Duodenal mucosa (tissue), 2 donors: ENCODE measurements around the gene ADSL.

Source experiments
- H3K27ac ChIP-seq: one replicate; pipeline ENCODE4 v1.7.0; 2013; ENCODE audit warnings: low read depth, low read length
- H3K27me3 ChIP-seq, 2 donors: one replicate each; pipeline ENCODE4 v1.7.0; 2013; ENCODE audit warnings: low read length in 2 of 2, control low read depth in 1 of 2; ENCODE audit not compliant: insufficient read depth in 2 of 2, control insufficient read depth in 1 of 2
- H3K36me3 ChIP-seq, 2 donors: one replicate each; pipeline ENCODE4 v1.7.0; 2013; ENCODE audit warnings: low read length in 2 of 2, control low read depth in 1 of 2; ENCODE audit not compliant: insufficient read depth in 2 of 2, control insufficient read depth in 1 of 2
- H3K4me1 ChIP-seq, 2 donors: one replicate each; pipeline ENCODE4 v1.7.0; 2013; ENCODE audit warnings: low read length in 2 of 2, control low read depth in 1 of 2; ENCODE audit not compliant: insufficient read depth in 2 of 2, control insufficient read depth in 1 of 2
- H3K4me3 ChIP-seq, 2 donors: one replicate each; pipeline ENCODE4 v1.7.0; 2013; ENCODE audit warnings: low read length in 2 of 2, low read depth in 1 of 2
- H3K9ac ChIP-seq, 2 donors: one replicate each; pipeline ENCODE4 v1.7.0; 2013; ENCODE audit warnings: low read length in 2 of 2, low read depth in 1 of 2
- H3K9me3 ChIP-seq, 2 donors: one replicate each; pipeline ENCODE4 v1.7.0; 2013; ENCODE audit warnings: low read length in 2 of 2, control low read depth in 1 of 2; ENCODE audit not compliant: control insufficient read depth in 1 of 2

Gene ADSL

GRCh38 chr22:40385036-40385782, 38.9 kb downstream of the ADSL start:
- no peak overlapping the region for H3K9ac ChIP-seq
- no peak overlapping the region for H3K27ac ChIP-seq

GRCh38 chr22:40387746-40388145, 41.4 kb downstream of the ADSL start:
- Histone ChIP-seq H3K4me3 (peak overlapping the region in 1 of 2 donors; percentile 16), H3K27me3 (no peaks in the 10 kb centered on the region), H3K27ac (no peak overlapping the region), H3K9ac (no peak overlapping the region), H3K9me3 (no peaks in the 10 kb centered on the region), H3K4me1 (peaks cover 21 to 31% of the 10 kb centered on the region in 2 donors), H3K36me3 (no peaks in the 10 kb centered on the region)

More at GRCh38 chr22:40385036-40385782, 38.9 kb downstream of the ADSL start:
- H3K36me3 ChIP-seq: peaks cover 0 to 3% of the 10 kb centered on the region in 2 donors
- peaks cover 21 to 35% of the 10 kb centered on the region in 2 donors for H3K4me1 ChIP-seq
- H3K9me3 ChIP-seq: no peaks in the 10 kb centered on the region
- H3K4me3 ChIP-seq: peak overlapping the region in 1 of 2 donors; percentile 10
- H3K27me3 ChIP-seq: no peaks in the 10 kb centered on the region

GRCh38 chr22:40388231-40388630, 41.9 kb downstream of the ADSL start:
- Histone ChIP-seq H3K9ac (no peak overlapping the region), H3K4me3 (peak overlapping the region in 1 of 2 donors; percentile 16), H3K27ac (no peak overlapping the region), H3K27me3 (no peaks in the 10 kb centered on the region), H3K9me3 (no peaks in the 10 kb centered on the region), H3K36me3 (no peaks in the 10 kb centered on the region), H3K4me1 (peaks cover 21 to 31% of the 10 kb centered on the region in 2 donors)

GRCh38 chr22:40391417-40391816, 45.1 kb downstream of the ADSL start:
- no peak overlapping the region for H3K9ac ChIP-seq
- no peak overlapping the region for H3K27ac ChIP-seq
- peaks cover 17 to 21% of the 10 kb centered on the region in 2 donors for H3K4me1 ChIP-seq
- H3K4me3 ChIP-seq: no peak overlapping the region
- peaks cover 0 to 3% of the 10 kb centered on the region in 2 donors for H3K36me3 ChIP-seq
- H3K27me3 ChIP-seq: no peaks in the 10 kb centered on the region
- H3K9me3 ChIP-seq: no peaks in the 10 kb centered on the region

- no peak overlapping the region for H3K4me3 ChIP-seq
- no peak overlapping the region for H3K27ac ChIP-seq
- H3K36me3 ChIP-seq: peaks cover 0 to 3% of the 10 kb centered on the region in 2 donors
- no peak overlapping the region for H3K9ac ChIP-seq
- H3K4me1 ChIP-seq: peaks cover 8 to 12% of the 10 kb centered on the region in 2 donors
- no peaks in the 10 kb centered on the region for H3K9me3 ChIP-seq
- no peaks in the 10 kb centered on the region for H3K27me3 ChIP-seq
Observed at GRCh38 chr22:40392618-40393017, 46.3 kb downstream of the ADSL start.

- Histone ChIP-seq H3K27ac (no peak overlapping the region), H3K4me3 (no peak overlapping the region), H3K9me3 (no peaks in the 10 kb centered on the region), H3K27me3 (no peaks in the 10 kb centered on the region), H3K4me1 (no peaks in the 10 kb centered on the region), H3K9ac (no peak overlapping the region), H3K36me3 (peaks cover 0 to 3% of the 10 kb centered on the region in 2 donors)
Observed at GRCh38 chr22:40394607-40395006, 48.3 kb downstream of the ADSL start.

- Histone ChIP-seq H3K9ac (no peak overlapping the region), H3K27ac (no peak overlapping the region)
Observed at GRCh38 chr22:40395607-40396006, 49.3 kb downstream of the ADSL start.

GRCh38 chr22:40396882-40397281, 50.6 kb downstream of the ADSL start:
- Histone ChIP-seq H3K9ac (no peak overlapping the region), H3K27ac (peak overlapping the region; percentile 56), H3K9me3 (no peaks in the 10 kb centered on the region), H3K36me3 (peaks cover 4 to 17% of the 10 kb centered on the region in 2 donors), H3K27me3 (no peaks in the 10 kb centered on the region), H3K4me3 (no peak overlapping the region), H3K4me1 (no peaks in the 10 kb centered on the region)

More at GRCh38 chr22:40395607-40396006, 49.3 kb downstream of the ADSL start:
- no peaks in the 10 kb centered on the region for H3K27me3 ChIP-seq
- no peaks in the 10 kb centered on the region for H3K9me3 ChIP-seq
- H3K4me3 ChIP-seq: no peak overlapping the region
- H3K4me1 ChIP-seq: no peaks in the 10 kb centered on the region
- peaks cover 0 to 4% of the 10 kb centered on the region in 2 donors for H3K36me3 ChIP-seq

GRCh38 chr22:40397396-40397795, 51.1 kb downstream of the ADSL start:
- H3K9ac ChIP-seq: no peak overlapping the region
- peak overlapping the region; percentile 44 for H3K27ac ChIP-seq
- H3K4me1 ChIP-seq: no peaks in the 10 kb centered on the region
- no peak overlapping the region for H3K4me3 ChIP-seq
- no peaks in the 10 kb centered on the region for H3K27me3 ChIP-seq
- H3K9me3 ChIP-seq: no peaks in the 10 kb centered on the region
- peaks cover 7 to 21% of the 10 kb centered on the region in 2 donors for H3K36me3 ChIP-seq

GRCh38 chr22:40399621-40400020, 53.3 kb downstream of the ADSL start:
- H3K27me3 ChIP-seq: no peaks in the 10 kb centered on the region
- H3K4me1 ChIP-seq: no peaks in the 10 kb centered on the region
- no peak overlapping the region for H3K4me3 ChIP-seq
- H3K9me3 ChIP-seq: no peaks in the 10 kb centered on the region
- peaks cover 7 to 43% of the 10 kb centered on the region in 2 donors for H3K36me3 ChIP-seq
- H3K9ac ChIP-seq: no peak overlapping the region
- no peak overlapping the region for H3K27ac ChIP-seq
